K562 (cell line): ENCODE data around the gene CTNNA3. TPM values are rescaled to one million over a fixed set of nuclear protein-coding genes. Genes with fewer than 3 reads are reported as not detected.

Experiments
- ATAC-seq: fragments of 200-7000 bp; cut with Tn5 transposase; 3 replicates; pipeline ENCODE4 v1.9.1; 2020; ENCODE audit warnings: moderate library complexity
- BruUV-seq: library from RNA; stranded (reverse); fragments of 400-500 nt; replicated peaks from 2 replicates; lab custom pipeline; 2021; lab: Mats Ljungman, UMichigan
- CTCF ChIA-PET: fragments of 300-600 bp; formaldehyde crosslinking; extraction: SDS; loops from one replicate; lab custom pipeline; 2021; ENCODE audit warnings: low intra/inter-chr PET ratio; lab: Yijun Ruan, JAX
- POLR2A ChIA-PET: fragments of 300-600, 350-650 bp; sonication (Branson Sonifier 250); formaldehyde crosslinking; extraction: SDS; loops from one replicate; lab custom pipeline; 2021; ENCODE audit warnings: antibody characterized with exemption, inconsistent platforms; lab: Yijun Ruan, JAX
- DNase-seq, 4 experiments: peaks; one replicate each; pipeline versions ENCODE4 v3.0.0 to v3.0.0-alpha.2; 2011 to 2018; ENCODE audit warnings: low spot score in 3 of 4, mixed read lengths in 3 of 4; ENCODE audit errors: extremely low read depth in 1 of 4
- FAIRE-seq: peaks from 2 replicates; lab custom pipeline; 2011; peaks lifted over from hg19 to GRCh38; lab: Jason Lieb, UNC
- H2AFZ ChIP-seq: 2 replicates; pipeline ENCODE4 v1.6.0; 2011; ENCODE audit warnings: low read depth, low read length, control low read depth, inconsistent platforms
- H3K27ac ChIP-seq: fragments of 200-600 bp; 3 replicates; pipeline ENCODE4 v1.8.0; 2011; ENCODE audit warnings: low read depth, mild to moderate bottlenecking, control low read depth, inconsistent platforms, low read length, moderate library complexity, mixed read lengths; ENCODE audit errors: extremely low read depth
- H3K27me3 ChIP-seq, 2 experiments: fragments of 300-600 bp in 1 of 2; 2 replicates in 1 of 2; 3 replicates in 1 of 2; pipeline versions ENCODE4 v1.6.0 to v1.8.0; 2011; ENCODE audit warnings: inconsistent platforms in 2 of 2, low read length in 2 of 2, mild to moderate bottlenecking in 1 of 2, mixed read lengths in 1 of 2, moderate library complexity in 1 of 2; ENCODE audit not compliant: control insufficient read depth in 2 of 2, insufficient read depth in 2 of 2
- H3K36me3 ChIP-seq: fragments of 300-600 bp; 3 replicates; pipeline ENCODE4 v1.8.0; 2011; ENCODE audit warnings: mild to moderate bottlenecking, low read length, inconsistent platforms; ENCODE audit not compliant: control insufficient read depth, insufficient read depth
- H3K4me1 ChIP-seq, 2 experiments: fragments of 200-600 bp in 1 of 2; replicated peaks in 1 of 2; 2 replicates in 1 of 2; 3 replicates in 1 of 2; pipeline versions ENCODE4 v1.5.1 to v1.8.0; 2011; ENCODE audit warnings: inconsistent platforms in 2 of 2, low read length in 2 of 2, mild to moderate bottlenecking in 1 of 2, mixed read lengths in 1 of 2, moderate library complexity in 1 of 2; ENCODE audit not compliant: control insufficient read depth in 2 of 2, insufficient read depth in 2 of 2
- H3K4me2 ChIP-seq: 2 replicates; pipeline ENCODE4 v1.6.1; 2011; ENCODE audit warnings: low read length, control low read depth, inconsistent platforms, mixed read lengths; ENCODE audit not compliant: insufficient read depth
- H3K4me3 ChIP-seq: fragments of 200-600 bp; sonication (generic), shearing (Covaris generic); 2 replicates; pipeline ENCODE4 v1.5.1; 2016; ENCODE audit warnings: control low read depth, inconsistent platforms
- H3K79me2 ChIP-seq: fragments of 200-600 bp; 3 replicates; pipeline ENCODE4 v1.8.0; 2011; ENCODE audit warnings: low read length, inconsistent platforms; ENCODE audit not compliant: control insufficient read depth, insufficient read depth
- H3K9ac ChIP-seq, 2 experiments: 2 replicates each; pipeline versions ENCODE4 v1.6.0 to v1.6.1; 2011; ENCODE audit warnings: low read depth in 2 of 2, low read length in 2 of 2, control low read depth in 1 of 2, inconsistent platforms in 1 of 2, mild to moderate bottlenecking in 1 of 2, mixed read lengths in 1 of 2; ENCODE audit not compliant: insufficient read depth in 1 of 2
- H3K9me1 ChIP-seq: one replicate; pipeline ENCODE4 v1.6.0; 2011; ENCODE audit warnings: inconsistent platforms, mild to moderate bottlenecking, low read length, moderate library complexity; ENCODE audit not compliant: control insufficient read depth, insufficient read depth
- H3K9me3 ChIP-seq: replicated peaks from 2 replicates; pipeline ENCODE4 v1.5.1; 2011; ENCODE audit warnings: low read depth, low read length, inconsistent platforms; ENCODE audit not compliant: control insufficient read depth, insufficient read depth
- H4K20me1 ChIP-seq: replicated peaks from 2 replicates; pipeline ENCODE4 v1.6.1; 2011; ENCODE audit warnings: low read length, inconsistent platforms, mixed read lengths; ENCODE audit not compliant: control insufficient read depth, insufficient read depth
- CREM ChIP-seq: IDR thresholded peaks from 2 replicates; pipeline ENCODE4 v1.6.1; 2014; ENCODE audit warnings: antibody characterized with exemption, low read depth
- EWSR1 ChIP-seq: fragments of 450-650 bp; IDR thresholded peaks from 2 replicates; pipeline ENCODE4 v1.6.1; 2018; ENCODE audit warnings: borderline replicate concordance, mild to moderate bottlenecking, low read depth, moderate library complexity; ENCODE audit not compliant: partially characterized antibody
- MBD2 ChIP-seq: sonication (generic); IDR thresholded peaks from 2 replicates; pipeline ENCODE4 v1.6.1; 2016; ENCODE audit warnings: low read depth, borderline replicate concordance
- WGBS: fragments of 100-300 bp; shearing (Covaris generic); methylation state at CpG from one replicate; pipeline ENCODE4 v1.1.6; 2016; ENCODE audit warnings: low coverage, mixed read lengths; ENCODE audit not compliant: insufficient coverage; ENCODE audit errors: missing lambda C conversion rate; 5-methylcytosine and 5-hydroxymethylcytosine counted together
- in situ Hi-C: fragments of 300-500 bp; cut with MboI; formaldehyde crosslinking; loops from 4 replicates; pipeline ENCODE4 v1.15.0; 2018; ENCODE audit warnings: inconsistent platforms, mixed read lengths
- intact Hi-C: fragments of 100-400 bp; cut with micrococcal nuclease; formaldehyde crosslinking; loops from 2 replicates; pipeline ENCODE4 v1.14.2; 2022
- polyA plus RNA-seq, 8 experiments: library from polyadenylated mRNA; depleted of rRNA in 4 of 8; stranded (reverse) in 5 of 8; unstranded in 3 of 8; fragments of >200 nt; fragmentation: Nextera tagmentation in 2 of 8; fragmentation: Illumina TruSeq in 1 of 8; extraction: Ambion mirVana in 2 of 8; extraction: Trizol in 1 of 8; gene quantifications; 2 replicates each; pipeline versions ENCODE4 v1.2.1 to v1.2.3, GENCODE V29; 2011 to 2014; ENCODE audit warnings: inconsistent platforms in 1 of 8, missing spikeins in 1 of 8
- total RNA-seq, 7 experiments: library from RNA; depleted of rRNA in 6 of 7; stranded (reverse); fragments of >200 nt in 6 of 7; fragmentation: Illumina TruSeq in 2 of 7; extraction: Trizol in 2 of 7; gene quantifications; 2 replicates each; pipeline versions ENCODE4 v1.2.1 to v1.2.3, GENCODE V29; 2011 to 2021; ENCODE audit warnings: low replicate concordance in 1 of 7
- TF ChIP-seq, protein P1 (sequence below): fragments of 250-450 bp; sonication (Bioruptor Pico); IDR thresholded peaks from 2 replicates; pipeline ENCODE4 v1.5.0; 2021

CTNNA3 gene
- total and polyA plus RNA-seq, 9 of the 15 experiments (the other 6 are each of a cell fraction or from before 2014, with no cell fraction given), result 0.04 TPM; not detected in 8

GRCh38 chr10:66927251-66927935, 768.6 kb downstream of the CTNNA3 start:
- H3K27ac ChIP-seq, result no peak overlapping the region
- no peaks in the 10 kb centered on the region for H3K27me3 ChIP-seq
- no peak for ATAC-seq
- no peaks in the 10 kb centered on the region for H4K20me1 ChIP-seq
- no peaks in the 10 kb centered on the region for H3K79me2 ChIP-seq
- no TSS peak for BruUV-seq
- intact Hi-C loops (no loop called here), in situ Hi-C loops (no loop called here)
- H2AFZ ChIP-seq, result no peak overlapping the region
- H3K36me3 ChIP-seq, result no peaks in the 10 kb centered on the region
- H3K4me1 ChIP-seq, result no peaks in the 10 kb centered on the region
- no peak for DNase-seq
- H3K9ac ChIP-seq, result no peak overlapping the region
- no peaks in the 10 kb centered on the region for H3K9me3 ChIP-seq
- no peak overlapping the region for H3K4me2 ChIP-seq
- H3K9me1 ChIP-seq, result no peaks in the 10 kb centered on the region
- whole genome bisulfite sequencing, result under 1% methylated on average over 11 of the region's 11 CpGs
- FAIRE-seq, result no peak
- TF ChIP-seq CREM, result no peak
- TF ChIP-seq, protein P1, sequence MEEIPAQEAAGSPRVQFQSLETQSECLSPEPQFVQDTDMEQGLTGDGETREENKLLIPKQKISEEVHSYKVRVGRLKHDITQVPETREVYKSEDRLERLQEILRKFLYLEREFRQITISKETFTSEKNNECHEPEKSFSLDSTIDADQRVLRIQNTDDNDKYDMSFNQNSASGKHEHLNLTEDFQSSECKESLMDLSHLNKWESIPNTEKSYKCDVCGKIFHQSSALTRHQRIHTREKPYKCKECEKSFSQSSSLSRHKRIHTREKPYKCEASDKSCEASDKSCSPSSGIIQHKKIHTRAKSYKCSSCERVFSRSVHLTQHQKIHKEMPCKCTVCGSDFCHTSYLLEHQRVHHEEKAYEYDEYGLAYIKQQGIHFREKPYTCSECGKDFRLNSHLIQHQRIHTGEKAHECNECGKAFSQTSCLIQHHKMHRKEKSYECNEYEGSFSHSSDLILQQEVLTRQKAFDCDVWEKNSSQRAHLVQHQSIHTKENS, result no peak
- TF ChIP-seq, all 486 proteins: peak for 0
- CTCF ChIA-PET, result no interaction called here
- POLR2A ChIA-PET, result interaction anchor here (0.5 kb wide), 1 partner anchor 251 kb away, joined by 3 read pairs; no protein-coding TSS in a partner anchor
- no peak overlapping the region for H3K4me3 ChIP-seq

- H3K27ac ChIP-seq, result no peak overlapping the region
- WGBS, result under 1% methylated on average over 5 of the region's 5 CpGs
- no TSS peak for BruUV-seq
- ATAC-seq, result no peak
- no peak for FAIRE-seq
- no peak overlapping the region for H3K9ac ChIP-seq
- no peaks in the 10 kb centered on the region for H3K27me3 ChIP-seq
- in situ Hi-C loops, result no loop called here
- TF ChIP-seq MBD2 (no peak), EWSR1 (no peak)
- TF ChIP-seq, all 486 proteins: peak for 0
- POLR2A ChIA-PET, result no interaction called here
- no peaks in the 10 kb centered on the region for H3K9me3 ChIP-seq
- no peak overlapping the region for H3K4me2 ChIP-seq
- no peak overlapping the region for H3K4me3 ChIP-seq
- H3K36me3 ChIP-seq, result no peaks in the 10 kb centered on the region
- no peaks in the 10 kb centered on the region for H3K9me1 ChIP-seq
- H4K20me1 ChIP-seq, result no peaks in the 10 kb centered on the region
- intact Hi-C loops, result no loop called here
- no peaks in the 10 kb centered on the region for H3K79me2 ChIP-seq
- no peak for DNase-seq
- no peaks in the 10 kb centered on the region for H3K4me1 ChIP-seq
- H2AFZ ChIP-seq, result no peak overlapping the region
- CTCF ChIA-PET, result no interaction called here
Observed at GRCh38 chr10:66926841-66927240, 769.2 kb downstream of the CTNNA3 start.
